GM10266 (cell line): ENCODE measurements around the gene LCN15.

Experiments
- DNase-seq: peaks from one replicate; pipeline ENCODE4 v3.0.0; 2012; ENCODE audit errors: extremely low spot score
- TF ChIP-seq, protein P1 (sequence below): IDR thresholded peaks from 2 replicates; pipeline ENCODE4 v1.5.1; 2012; ENCODE audit warnings: mild to moderate bottlenecking, low read depth; ENCODE audit not compliant: control insufficient read depth, insufficient read depth; ENCODE audit errors: missing control alignments

Gene LCN15, protein sequence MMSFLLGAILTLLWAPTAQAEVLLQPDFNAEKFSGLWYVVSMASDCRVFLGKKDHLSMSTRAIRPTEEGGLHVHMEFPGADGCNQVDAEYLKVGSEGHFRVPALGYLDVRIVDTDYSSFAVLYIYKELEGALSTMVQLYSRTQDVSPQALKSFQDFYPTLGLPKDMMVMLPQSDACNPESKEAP

DNA sequence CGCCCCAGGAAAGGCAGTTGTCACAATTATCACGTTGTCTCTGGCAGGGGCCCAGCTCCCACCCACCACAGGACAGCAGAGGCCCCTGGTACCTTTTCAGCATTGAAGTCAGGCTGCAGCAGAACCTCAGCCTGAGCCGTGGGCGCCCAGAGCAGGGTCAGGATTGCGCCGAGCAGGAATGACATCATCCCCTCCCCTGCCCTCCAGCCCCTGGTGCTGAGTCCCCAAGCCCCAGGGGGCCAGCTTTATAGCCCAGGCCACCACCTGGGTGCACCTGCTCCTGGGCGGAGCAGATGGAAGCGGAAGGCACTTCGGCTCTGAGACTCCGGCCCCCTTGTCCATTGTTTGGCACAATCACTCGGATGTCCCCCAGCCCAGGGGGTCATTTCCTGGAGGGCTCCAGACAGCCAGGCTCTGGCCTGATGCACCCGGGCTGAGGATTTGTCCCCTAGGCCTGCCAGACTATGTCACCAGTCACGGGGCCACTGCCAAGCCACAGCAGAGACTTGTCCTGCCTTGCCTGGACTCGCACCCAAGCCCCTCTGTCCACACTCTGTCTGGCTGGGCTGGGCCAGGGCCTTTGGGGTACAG is at the start of gene LCN15:
Gene LCN15, minus strand, starts transcription at position 218 of the 591 bp plus-strand sequence. Its CDS starts 30 bp downstream, at position 188.
- DNase-seq: no peak

DNA sequence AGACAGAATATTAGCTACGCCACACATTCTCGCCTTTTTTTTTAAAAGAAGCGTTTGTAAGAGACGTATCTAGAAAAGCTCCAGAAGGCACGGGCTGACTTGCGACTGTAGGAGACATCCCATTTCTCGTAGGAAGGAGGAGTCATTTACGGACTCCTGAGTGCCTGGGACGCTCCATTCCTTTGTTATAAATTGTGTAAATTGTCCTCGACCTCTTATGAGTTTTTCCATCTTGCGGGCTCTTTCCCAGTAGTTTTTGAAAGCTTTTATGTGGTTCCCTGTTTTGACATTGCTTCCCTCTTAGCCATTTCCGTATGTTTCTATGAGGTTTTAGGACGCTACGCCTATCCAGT is 44.5 kb upstream of the LCN15 start:
- TF ChIP-seq, protein P1, sequence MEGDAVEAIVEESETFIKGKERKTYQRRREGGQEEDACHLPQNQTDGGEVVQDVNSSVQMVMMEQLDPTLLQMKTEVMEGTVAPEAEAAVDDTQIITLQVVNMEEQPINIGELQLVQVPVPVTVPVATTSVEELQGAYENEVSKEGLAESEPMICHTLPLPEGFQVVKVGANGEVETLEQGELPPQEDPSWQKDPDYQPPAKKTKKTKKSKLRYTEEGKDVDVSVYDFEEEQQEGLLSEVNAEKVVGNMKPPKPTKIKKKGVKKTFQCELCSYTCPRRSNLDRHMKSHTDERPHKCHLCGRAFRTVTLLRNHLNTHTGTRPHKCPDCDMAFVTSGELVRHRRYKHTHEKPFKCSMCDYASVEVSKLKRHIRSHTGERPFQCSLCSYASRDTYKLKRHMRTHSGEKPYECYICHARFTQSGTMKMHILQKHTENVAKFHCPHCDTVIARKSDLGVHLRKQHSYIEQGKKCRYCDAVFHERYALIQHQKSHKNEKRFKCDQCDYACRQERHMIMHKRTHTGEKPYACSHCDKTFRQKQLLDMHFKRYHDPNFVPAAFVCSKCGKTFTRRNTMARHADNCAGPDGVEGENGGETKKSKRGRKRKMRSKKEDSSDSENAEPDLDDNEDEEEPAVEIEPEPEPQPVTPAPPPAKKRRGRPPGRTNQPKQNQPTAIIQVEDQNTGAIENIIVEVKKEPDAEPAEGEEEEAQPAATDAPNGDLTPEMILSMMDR: no peak
- no peak for DNase-seq

More for the DNA sequence above, at the start of gene LCN15:
- TF ChIP-seq, protein P1: no peak

DNA sequence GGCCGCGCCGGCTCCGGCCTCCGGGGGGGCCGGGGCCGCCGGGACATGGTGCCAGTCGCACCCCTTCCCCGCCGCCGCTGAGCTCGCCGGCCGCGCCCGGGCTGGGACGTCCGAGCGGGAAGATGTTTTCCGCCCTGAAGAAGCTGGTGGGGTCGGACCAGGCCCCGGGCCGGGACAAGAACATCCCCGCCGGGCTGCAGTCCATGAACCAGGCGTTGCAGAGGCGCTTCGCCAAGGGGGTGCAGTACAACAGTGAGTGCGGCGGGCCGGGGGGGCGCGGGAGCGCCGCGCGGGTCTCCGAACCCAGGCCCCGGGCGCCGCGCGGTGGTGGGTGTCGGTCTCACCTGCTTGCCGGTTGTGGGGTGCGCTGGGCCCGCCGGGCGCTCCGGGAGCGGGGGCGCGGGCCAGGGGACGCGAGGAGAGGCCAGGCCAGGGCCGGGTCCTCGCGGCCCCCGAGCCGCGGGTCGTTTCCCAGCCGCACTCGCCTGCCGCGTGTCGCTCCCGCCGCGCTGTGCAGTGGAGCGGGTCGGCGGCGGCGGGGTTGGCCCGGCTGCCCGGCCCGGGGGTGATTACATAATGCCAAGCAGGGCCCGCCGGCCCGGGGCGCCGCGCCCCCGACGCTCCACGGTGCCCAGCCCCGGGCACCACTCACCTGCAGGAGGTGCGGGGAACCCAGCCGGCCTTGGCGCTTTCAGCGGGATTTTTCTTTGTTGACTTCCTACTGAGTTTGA is 43.9 kb upstream of the LCN15 start:
- TF ChIP-seq, protein P1: no peak
- peak; percentile 65 for DNase-seq

DNA sequence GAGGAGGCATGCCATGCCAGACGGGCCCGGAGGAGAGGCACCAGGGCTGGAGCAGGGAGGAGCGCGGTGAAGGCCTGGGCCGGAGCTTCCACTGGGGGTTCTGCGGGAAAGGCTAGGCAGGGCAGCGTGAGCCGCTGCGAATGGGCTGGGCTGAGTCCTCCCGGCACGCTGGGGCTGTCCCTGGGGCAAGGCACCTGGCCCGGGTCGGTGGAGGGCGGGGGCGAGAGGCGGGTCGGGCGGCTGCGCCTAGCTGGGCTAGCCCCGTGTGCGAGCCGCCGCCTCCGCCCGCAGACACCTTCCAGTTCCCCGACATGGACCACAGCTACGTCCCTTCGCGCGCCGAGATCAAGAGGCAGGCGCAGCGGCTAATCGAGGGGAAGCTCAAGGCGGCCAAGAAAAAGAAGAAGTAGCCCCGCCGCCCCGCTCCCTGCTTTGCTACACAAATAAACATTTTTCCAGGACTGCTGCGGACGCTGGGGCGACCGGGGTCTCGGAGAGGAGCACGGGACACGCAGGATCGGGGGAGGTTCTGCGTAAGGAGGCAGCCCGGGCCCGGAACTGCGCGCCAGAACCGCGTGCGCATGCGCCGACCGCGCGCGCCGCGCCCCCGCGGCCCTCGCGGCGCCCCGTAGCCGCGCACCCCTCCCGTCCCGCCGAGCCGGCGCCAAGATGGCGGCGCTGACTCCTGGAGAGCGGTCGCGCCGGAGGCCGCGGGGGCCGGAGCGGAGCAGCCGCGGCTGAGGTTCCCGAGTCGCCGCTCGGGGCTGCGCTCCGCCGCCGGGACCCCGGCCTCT is 43.2 kb upstream of the LCN15 start, which contains the start of gene RABL6:
Gene RABL6, plus strand, starts transcription at position 668 of the 794 bp plus-strand sequence. CDS start 249 bp downstream, outside the sequence.
- TF ChIP-seq, protein P1: no peak
- DNase-seq: peak; percentile 99

DNA sequence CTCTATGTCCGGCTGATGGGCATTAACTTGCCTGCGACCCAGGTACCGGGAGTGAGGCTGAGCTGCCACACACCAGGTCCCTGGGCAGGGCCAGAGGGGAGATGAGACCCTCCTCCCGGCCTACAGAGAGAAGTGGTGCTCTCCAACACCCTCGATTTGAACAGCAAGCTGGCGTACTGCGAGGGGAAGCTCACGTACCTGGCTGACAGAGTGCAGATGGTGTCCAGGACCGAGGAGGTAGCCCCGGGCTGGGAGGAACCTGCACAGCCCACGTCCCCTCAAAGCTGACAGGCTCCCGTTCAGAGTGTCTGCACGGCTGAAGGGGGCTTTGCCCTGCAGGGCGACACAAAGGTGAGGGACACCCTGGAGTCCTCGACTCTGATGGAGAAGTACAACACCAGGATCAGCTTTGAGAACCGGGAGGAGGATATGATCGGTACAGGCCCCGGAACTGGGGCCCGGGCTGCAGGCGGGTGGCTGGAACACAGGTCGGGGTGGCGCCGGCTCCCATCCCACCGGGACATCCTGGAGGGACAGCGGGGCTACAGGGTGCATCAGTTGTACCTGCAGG is 42.4 kb upstream of the LCN15 start:
- TF ChIP-seq, protein P1: no peak

DNA sequence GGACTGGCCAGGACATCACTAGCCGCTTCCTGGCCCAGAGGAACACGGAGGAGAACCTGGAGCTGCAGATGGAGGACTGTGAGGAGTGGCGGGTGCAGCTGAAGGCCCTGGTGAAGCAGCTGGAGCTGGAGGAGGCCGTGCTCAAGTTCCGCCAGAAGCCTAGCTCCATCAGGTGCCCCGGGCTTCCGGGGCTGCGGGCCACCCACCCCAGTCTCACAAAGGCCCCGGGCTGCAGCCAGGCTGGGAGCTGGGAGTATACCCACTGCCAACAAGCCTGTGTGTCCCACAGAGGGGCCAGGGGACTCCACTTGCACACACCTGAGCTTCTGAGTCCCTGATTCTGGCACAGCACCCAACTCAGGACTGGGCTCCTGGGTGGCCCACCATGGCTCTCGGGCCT is 41.7 kb upstream of the LCN15 start:
- DNase-seq: no peak
- TF ChIP-seq, protein P1: no peak

More for the DNA sequence above, 42.4 kb upstream of the LCN15 start:
- DNase-seq: no peak
